HT1080 (cell line): ENCODE results near the gene MAN1A2. TPM values are rescaled to one million over a fixed set of nuclear protein-coding genes. Genes with fewer than 3 reads are reported as not detected.

Source experiments
- DNase-seq: peaks from one replicate; pipeline ENCODE4 v3.0.0-alpha.2; 2015; ENCODE audit warnings: low read depth
- total RNA-seq: library from RNA; depleted of rRNA; stranded (reverse); fragments of >200 nt; shearing (Covaris generic); gene quantifications from 2 replicates; pipeline ENCODE4 v1.2.3, GENCODE V29; 2014

The MAN1A2 gene
- total RNA-seq, 1 experiment from 2014 or later, result 28.6 TPM

GRCh38 chr1:117359561-117360289 is 7.5 kb upstream of the MAN1A2 start:
- DNase-seq, result no peak

GRCh38 chr1:117362986-117363385 is 4.3 kb upstream of the MAN1A2 start:
- no peak for DNase-seq

GRCh38 chr1:117363571-117364048 is 3.6 kb upstream of the MAN1A2 start:
- no peak for DNase-seq

GRCh38 chr1:117364240-117364639 is 3.0 kb upstream of the MAN1A2 start:
- no peak for DNase-seq

- DNase-seq, result no peak
Measured at GRCh38 chr1:117365350-117366176, 1.7 kb upstream of the MAN1A2 start.

- DNase-seq, result peak; percentile 62
Measured at GRCh38 chr1:117366177-117367045, 838 bp upstream of the MAN1A2 start.

- DNase-seq, result peak; percentile 24
Measured at GRCh38 chr1:117368116-117369108, 1.2 kb downstream of the MAN1A2 start.

- no peak for DNase-seq
Measured at GRCh38 chr1:117370071-117370470, 2.8 kb downstream of the MAN1A2 start.

GRCh38 chr1:117370509-117370908 is 3.3 kb downstream of the MAN1A2 start:
- DNase-seq, result no peak

- no peak for DNase-seq
Measured at GRCh38 chr1:117371441-117372151, 4.3 kb downstream of the MAN1A2 start.

GRCh38 chr1:117372863-117373412 is 5.7 kb downstream of the MAN1A2 start:
- DNase-seq, result no peak

- DNase-seq, result no peak
Measured at GRCh38 chr1:117373932-117374331, 6.7 kb downstream of the MAN1A2 start.

- DNase-seq, result no peak
Measured at GRCh38 chr1:117375327-117375726, 8.1 kb downstream of the MAN1A2 start.

- no peak for DNase-seq
Measured at GRCh38 chr1:117387060-117387633, 19.9 kb downstream of the MAN1A2 start.

- DNase-seq, result no peak
Measured at GRCh38 chr1:117388328-117388727, 21.1 kb downstream of the MAN1A2 start.

GRCh38 chr1:117389284-117389683 is 22.0 kb downstream of the MAN1A2 start:
- DNase-seq, result no peak

GRCh38 chr1:117389779-117390178 is 22.5 kb downstream of the MAN1A2 start:
- DNase-seq, result no peak

GRCh38 chr1:117392771-117393170 is 25.5 kb downstream of the MAN1A2 start:
- no peak for DNase-seq

- no peak for DNase-seq
Measured at GRCh38 chr1:117396074-117396473, 28.8 kb downstream of the MAN1A2 start.
